ENCODE measurements around the gene EXD3.

- TF ChIP-seq CTCF (IDR thresholded peaks at IDR 0.05), result no peak
- TF ChIP-seq EP300 (IDR thresholded peaks at IDR 0.05), result no peak
- TF ChIP-seq POLR2AphosphoS5 (IDR thresholded peaks at IDR 0.05), result no peak
Observed at GRCh38 chr9:137445930-137446431, 23.0 kb upstream of the EXD3 start.

Measured in esophagus muscularis mucosa (tissue), 4 donors.